Measurements from ENCODE around the gene GLIS2.

The GLIS2 gene

GRCh38 chr16:4315186-4316107 lies at the start of gene GLIS2:
Gene GLIS2, plus strand, starts transcription at chr16:4316067. Its CDS starts 16,214 bp downstream, at chr16:4332281.
- DNase-seq: peak in 1 of 2 experiments; percentile 84

DNA sequence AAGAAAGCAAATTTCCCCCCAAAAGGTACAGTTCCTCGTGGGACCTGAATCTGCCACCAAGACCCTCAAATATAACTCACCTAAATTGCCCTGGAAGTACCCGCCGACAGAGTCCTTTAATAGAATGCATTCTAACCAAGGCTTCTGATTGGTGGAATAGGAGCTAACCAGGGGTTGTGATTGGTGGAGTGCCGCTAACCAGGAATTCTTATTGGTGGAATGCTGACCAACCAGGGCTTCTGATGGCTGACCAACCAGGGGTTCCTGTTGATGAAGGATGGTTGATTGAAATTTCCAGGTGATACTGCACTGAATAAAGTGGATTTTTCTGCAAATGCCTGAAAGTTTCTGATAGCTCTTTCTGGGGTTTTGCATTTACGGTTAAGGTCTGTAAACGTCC lies 49.5 kb upstream of the GLIS2 start:
- no peak for DNase-seq

GRCh38 chr16:4270091-4270490 lies 45.8 kb upstream of the GLIS2 start:
- no peak for DNase-seq

GRCh38 chr16:4270595-4270994 lies 45.3 kb upstream of the GLIS2 start:
- no peak for DNase-seq

DNA sequence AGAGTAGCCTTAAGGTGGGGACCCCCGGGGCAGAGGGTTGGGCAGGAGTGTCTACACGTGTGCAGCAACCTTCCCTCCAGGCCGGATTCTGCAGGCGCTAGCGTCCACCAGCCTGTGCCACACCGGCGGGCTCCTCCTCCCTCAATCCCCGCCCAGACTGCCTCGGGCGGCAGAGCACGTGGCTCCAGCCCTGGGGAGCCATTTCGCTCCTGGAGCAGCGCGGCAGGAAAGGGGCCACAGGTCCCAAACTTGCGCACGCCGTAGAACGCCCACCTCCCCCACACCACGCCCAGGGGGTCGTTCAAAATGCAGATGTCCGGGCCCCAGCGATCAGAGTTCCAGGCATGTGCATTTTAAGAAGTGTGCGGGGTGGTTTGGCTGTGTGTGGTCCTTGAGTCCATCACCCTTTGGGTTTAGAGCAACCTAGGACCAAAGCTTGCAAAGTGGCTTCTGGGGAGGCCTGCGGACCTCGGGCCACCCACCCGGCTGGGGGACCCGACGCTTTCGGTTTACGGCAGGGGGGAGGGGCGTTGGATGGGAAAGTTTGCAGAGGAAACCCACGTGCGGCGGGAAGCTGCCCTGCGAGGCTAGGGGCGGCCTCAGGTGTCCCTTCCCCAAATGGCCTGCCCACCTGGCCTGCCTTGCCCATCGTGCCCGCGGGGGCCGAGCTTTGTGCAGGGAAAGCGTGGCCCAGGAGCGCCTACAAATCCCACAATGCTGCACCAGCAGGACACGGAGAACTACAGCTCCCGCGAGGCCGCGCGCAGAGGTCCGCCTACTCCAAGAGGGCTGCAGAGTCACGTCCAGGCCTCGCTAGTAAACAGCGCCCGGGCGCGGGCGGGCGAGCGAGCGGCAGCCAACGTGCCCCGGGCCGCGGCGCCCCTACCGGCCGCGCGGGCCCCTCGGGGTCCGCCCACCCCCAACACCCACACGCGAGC lies 44.4 kb upstream of the GLIS2 start:
- DNase-seq: peak; percentile 81 to 93

GRCh38 chr16:4272114-4272956 lies 43.5 kb upstream of the GLIS2 start:
- DNase-seq: peak in 1 of 2 experiments; percentile 58

GRCh38 chr16:4273858-4274311 lies 42.0 kb upstream of the GLIS2 start:
- peak; percentile 23 to 73 for DNase-seq

- DNase-seq: no peak
Measured at GRCh38 chr16:4275861-4276260, 40.0 kb upstream of the GLIS2 start.

DNA sequence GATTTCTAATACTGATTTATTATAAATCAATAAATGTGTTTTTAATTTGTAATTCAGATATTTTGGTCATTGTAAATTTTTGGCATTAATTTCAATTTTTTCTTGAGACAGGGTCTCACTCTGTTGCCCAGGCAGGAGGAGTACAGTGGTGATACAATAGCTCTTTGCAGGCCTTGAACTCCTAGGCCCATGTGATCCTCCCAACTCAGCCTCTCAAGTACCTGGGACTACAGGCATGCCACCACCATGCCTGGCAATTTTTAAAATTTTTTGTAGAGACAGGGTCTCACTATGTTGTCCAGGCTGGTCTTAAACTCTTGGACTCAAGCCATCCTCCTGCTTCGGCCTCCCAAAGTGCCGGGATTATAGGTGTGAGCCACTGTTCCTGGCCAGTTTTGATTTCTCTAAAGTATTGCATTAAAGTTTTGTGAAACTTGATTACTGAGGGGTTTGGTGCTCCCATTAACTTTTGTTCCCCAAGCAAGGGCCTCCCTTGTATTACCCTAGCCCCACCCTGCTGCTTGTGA lies 37.8 kb upstream of the GLIS2 start:
- DNase-seq: no peak

DNA sequence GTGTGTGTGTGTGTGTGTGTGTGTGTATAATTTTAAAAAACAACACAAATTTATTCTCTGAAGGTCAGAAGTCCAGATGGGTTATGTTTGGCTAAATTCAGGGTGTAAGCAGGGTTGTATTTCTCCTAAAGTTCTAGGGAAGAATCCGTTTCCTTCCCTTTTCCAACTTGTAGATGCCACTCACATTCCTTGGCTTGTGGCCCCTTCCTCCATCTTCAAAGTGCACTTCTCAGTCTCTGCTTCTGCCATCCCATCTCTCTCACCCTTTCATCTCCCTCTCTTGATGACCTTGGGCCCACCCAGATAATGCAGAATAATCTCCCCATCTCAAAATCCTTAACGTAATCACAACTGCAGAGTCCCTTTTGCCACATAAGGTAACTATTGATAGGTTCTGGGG lies 35.2 kb upstream of the GLIS2 start:
- no peak for DNase-seq

DNA sequence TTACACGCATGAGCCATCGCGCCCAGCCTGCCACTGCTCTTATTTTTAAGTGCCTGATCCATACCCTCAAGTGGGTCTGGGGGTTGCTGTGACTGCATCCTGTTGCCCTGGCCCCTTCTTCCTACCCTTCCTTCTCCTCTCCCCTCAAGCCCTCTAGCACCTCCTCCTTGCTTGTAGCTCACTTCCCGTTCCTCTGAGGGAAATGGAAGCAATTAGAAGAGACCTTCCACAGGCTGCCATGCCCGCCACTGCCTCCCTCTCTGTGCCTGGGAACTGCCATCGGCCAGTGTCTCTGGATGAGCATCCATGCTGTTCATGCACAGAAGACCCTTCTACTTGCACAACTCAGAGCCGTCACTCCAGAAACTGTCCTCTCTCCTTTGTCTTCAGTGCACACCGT lies 32.4 kb upstream of the GLIS2 start:
- DNase-seq: no peak

GRCh38 chr16:4283939-4284338 lies 31.9 kb upstream of the GLIS2 start:
- no peak for DNase-seq

DNA sequence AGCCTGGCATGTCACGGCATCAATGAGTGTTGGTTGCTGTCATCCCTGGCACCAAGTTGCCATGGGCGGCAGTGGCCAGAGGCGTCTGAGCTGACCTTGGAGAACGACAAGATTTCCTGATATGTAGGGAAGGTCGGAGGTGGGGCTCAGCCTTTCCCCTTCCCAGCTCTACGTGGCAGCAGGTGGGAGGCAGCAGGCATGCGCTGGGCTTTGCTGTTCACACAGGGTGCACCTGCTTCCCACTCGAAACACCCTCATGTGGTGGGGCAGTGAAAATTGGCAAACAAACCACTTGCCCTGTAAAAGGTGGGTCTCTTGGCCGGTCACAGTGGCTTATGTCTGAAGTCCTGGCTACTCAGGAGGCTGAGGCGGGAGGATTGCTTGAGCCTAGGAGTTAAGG lies 30.7 kb upstream of the GLIS2 start:
- DNase-seq: no peak

DNA sequence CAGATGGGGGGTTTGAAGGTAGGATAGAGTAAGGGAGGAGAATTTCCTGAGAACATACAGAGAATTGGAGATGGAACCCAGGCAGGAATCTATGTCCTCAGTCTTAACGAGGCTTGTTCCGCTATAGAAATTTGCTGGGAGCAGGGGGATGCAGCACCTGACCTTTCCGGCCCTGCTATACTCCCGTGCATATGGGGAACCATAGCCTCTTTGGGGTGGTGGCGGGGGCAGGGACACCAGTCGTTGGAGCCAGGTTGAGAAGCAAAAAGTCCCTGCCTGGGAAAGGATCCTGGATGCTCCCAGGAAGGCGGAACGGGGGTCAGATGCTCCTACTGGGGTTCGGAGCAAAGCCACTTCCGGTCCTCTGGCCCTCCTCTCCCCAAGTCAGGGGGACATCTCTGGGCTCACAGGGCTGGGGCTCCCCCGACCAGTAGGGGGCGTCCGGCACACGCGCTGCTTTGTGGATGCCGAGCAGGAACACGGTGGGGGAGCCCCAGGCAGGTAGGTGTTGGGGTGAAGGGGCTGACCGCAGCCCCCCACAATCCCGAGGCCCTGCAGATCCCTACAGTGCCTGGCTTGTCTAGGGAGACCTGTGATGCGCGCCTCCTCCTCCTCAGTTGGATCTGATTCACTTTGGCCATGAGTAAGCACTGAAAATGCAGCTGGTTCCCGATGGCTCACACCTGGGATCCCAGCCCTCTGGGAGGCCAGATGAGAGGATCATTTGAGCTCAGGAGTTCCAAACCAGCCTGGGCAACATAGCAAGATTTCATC lies 27.5 kb upstream of the GLIS2 start:
- DNase-seq: peak; percentile 47 to 65

DNA sequence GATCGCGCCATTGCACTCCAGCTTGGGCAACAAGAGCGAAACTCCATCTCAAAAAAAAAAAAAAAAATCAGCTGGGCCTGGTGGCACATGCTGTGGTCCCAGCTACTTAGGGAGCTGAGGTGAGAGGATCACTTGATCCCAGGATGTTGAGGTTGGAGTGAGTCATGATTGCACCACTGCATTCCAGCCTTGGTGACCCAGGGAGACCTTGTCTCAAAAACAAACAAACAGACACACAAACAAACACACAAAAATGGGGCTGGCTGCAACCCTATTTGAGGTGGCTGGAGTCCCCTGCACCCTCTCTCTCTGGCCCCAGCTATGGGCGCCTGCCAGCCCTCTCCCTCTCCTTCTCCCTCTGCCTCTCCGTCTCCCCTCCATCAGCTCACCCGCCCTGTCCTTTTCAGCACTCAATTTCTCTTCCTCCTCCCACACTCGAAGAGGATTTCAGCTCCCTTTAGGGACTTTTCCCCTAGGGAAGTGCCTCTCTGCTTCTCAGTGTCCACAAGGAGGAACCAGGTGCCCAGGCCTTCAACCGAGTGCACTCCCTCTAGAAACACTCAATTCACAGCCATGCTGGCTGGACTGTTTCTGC lies 25.5 kb upstream of the GLIS2 start:
- no peak for DNase-seq

- no peak for DNase-seq
Measured at GRCh38 chr16:4291699-4292098, 24.2 kb upstream of the GLIS2 start.

- DNase-seq: no peak
Measured at GRCh38 chr16:4293181-4293716, 22.6 kb upstream of the GLIS2 start.

- peak; percentile 60 to 84 for DNase-seq
Measured at GRCh38 chr16:4293822-4294457, 21.9 kb upstream of the GLIS2 start.

GRCh38 chr16:4295581-4295980 lies 20.3 kb upstream of the GLIS2 start:
- no peak for DNase-seq

DNA sequence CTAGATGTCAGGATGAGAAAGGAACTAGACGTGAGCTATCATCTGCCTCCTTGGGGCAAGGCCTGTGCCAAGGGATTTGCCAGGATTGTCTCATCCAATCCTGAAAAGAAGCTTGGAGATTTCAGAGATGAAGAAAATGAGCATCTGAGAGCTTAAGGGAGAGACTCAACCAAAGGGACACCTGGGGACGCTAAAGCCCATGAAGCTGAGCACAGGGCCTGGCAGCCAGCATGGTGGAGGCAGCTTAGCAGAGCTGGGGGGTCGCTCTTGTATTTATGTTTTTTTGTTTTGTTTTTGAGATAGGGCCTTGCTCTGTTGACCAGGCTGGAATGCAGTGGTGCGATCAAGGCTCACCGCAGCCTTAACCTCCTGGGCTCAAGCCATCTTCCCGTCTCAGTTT lies 18.4 kb upstream of the GLIS2 start:
- no peak for DNase-seq

Data from NCI-H526 (cell line).